HCT116 (cell line): ENCODE results near the gene SLC16A12. TPM values are rescaled to one million over a fixed set of nuclear protein-coding genes. Genes with fewer than 3 reads are reported as not detected.
A peak's percentile ranks its signal among the peaks of the same experiment; 100 is the strongest.

Experiments
- ATAC-seq: fragments of 200-7000 bp; cut with Tn5 transposase; 2 replicates; pipeline ENCODE4 v1.9.1; 2020; ENCODE audit warnings: mild to moderate bottlenecking, moderate library complexity
- BruUV-seq: library from RNA; stranded (reverse); fragments of 400-500 nt; replicated peaks from 2 replicates; lab custom pipeline; 2021; lab: Mats Ljungman, UMichigan
- CTCF ChIA-PET: fragments of 300-600 bp; sonication (Branson Sonifier 250); formaldehyde crosslinking; loops from one replicate; lab custom pipeline; 2021; ENCODE audit warnings: antibody characterized with exemption; lab: Charles Lee
- POLR2A ChIA-PET: fragments of 300-600, 350-600 bp; sonication (Branson Sonifier 250); formaldehyde crosslinking; loops from one replicate; lab custom pipeline; 2021; ENCODE audit warnings: antibody characterized with exemption; lab: Charles Lee
- RAD21 ChIA-PET, 2 experiments: fragments of 300-600 bp; sonication (Branson Sonifier 250); formaldehyde crosslinking; loops; one replicate each; lab custom pipeline; 2023; ENCODE audit warnings: low total read pairs in 2 of 2; ENCODE audit not compliant: uncharacterized antibody in 2 of 2, unreplicated experiment in 2 of 2, low non-redundant PET in 1 of 2; lab: Charles Lee
- DNase-seq: peaks from one replicate; pipeline ENCODE4 v3.0.0-alpha.2; 2010; ENCODE audit warnings: low read depth, low spot score
- H2AFZ ChIP-seq: fragments of 200-600 bp; shearing (Covaris generic), sonication (generic); 2 replicates; pipeline ENCODE4 v1.6.1; 2017; ENCODE audit warnings: low read depth, mixed run types, mixed read lengths, antibody characterized with exemption, low read length; ENCODE audit not compliant: poor library complexity, severe bottlenecking
- H3K27ac ChIP-seq: 2 replicates; pipeline ENCODE4 v1.5.1; 2012; ENCODE audit warnings: low read depth, low read length
- H3K27me3 ChIP-seq: fragments of 200-600 bp; sonication (generic); 2 replicates; pipeline ENCODE4 v1.6.1; 2016; ENCODE audit warnings: mixed run types, low read length, mixed read lengths; ENCODE audit not compliant: insufficient read depth
- H3K36me3 ChIP-seq, 2 experiments: fragments of 200-500 bp in 1 of 2; fragments of 200-600 bp in 1 of 2; sonication (Bioruptor generic) in 1 of 2; sonication (generic) in 1 of 2; 2 replicates each; pipeline versions ENCODE4 v1.5.1 to v1.6.1; 2014 to 2016; ENCODE audit warnings: low read length in 2 of 2, inconsistent platforms in 1 of 2, mixed read lengths in 1 of 2, mixed run types in 1 of 2; ENCODE audit not compliant: insufficient read depth in 2 of 2, control insufficient read depth in 1 of 2
- H3K4me1 ChIP-seq, 2 experiments: fragments of 200-600 bp in 1 of 2; sonication (generic) in 1 of 2; 2 replicates each; pipeline versions ENCODE4 v1.5.1 to v1.6.1; 2012 to 2017; ENCODE audit warnings: low read length in 2 of 2, inconsistent platforms in 1 of 2, mild to moderate bottlenecking in 1 of 2, mixed read lengths in 1 of 2, mixed run types in 1 of 2, moderate library complexity in 1 of 2; ENCODE audit not compliant: insufficient read depth in 2 of 2, control insufficient read depth in 1 of 2
- H3K4me2 ChIP-seq: fragments of 200-600 bp; sonication (generic); 2 replicates; pipeline ENCODE4 v1.6.1; 2017; ENCODE audit warnings: mixed run types, low read length, mixed read lengths
- H3K4me3 ChIP-seq, 2 experiments: fragments of 200-600 bp in 1 of 2; sonication (generic) in 1 of 2; replicated peaks in 1 of 2; 2 replicates each; pipeline ENCODE4 v1.5.1; 2011 to 2016; ENCODE audit warnings: low read length in 2 of 2, control low read depth in 1 of 2, low read depth in 1 of 2, mild to moderate bottlenecking in 1 of 2, mixed read lengths in 1 of 2, mixed run types in 1 of 2
- H3K79me2 ChIP-seq: fragments of 200-600 bp; sonication (generic); 2 replicates; pipeline ENCODE4 v1.6.1; 2017; ENCODE audit warnings: mild to moderate bottlenecking, mixed run types, low read length, moderate library complexity, mixed read lengths; ENCODE audit not compliant: insufficient read depth
- H3K9ac ChIP-seq: fragments of 200-600 bp; sonication (generic); 2 replicates; pipeline ENCODE4 v1.6.1; 2016; ENCODE audit warnings: low read length, mixed read lengths
- H3K9me2 ChIP-seq: fragments of 200-600 bp; sonication (generic), shearing (Covaris generic); 2 replicates; pipeline ENCODE4 v1.6.1; 2017; ENCODE audit warnings: mixed run types, mild to moderate bottlenecking, moderate library complexity; ENCODE audit not compliant: insufficient read depth
- H3K9me3 ChIP-seq, 2 experiments: fragments of 200-500 bp in 1 of 2; fragments of 200-600 bp in 1 of 2; sonication (Bioruptor generic) in 1 of 2; sonication (generic) in 1 of 2; 2 replicates each; pipeline ENCODE4 v1.6.1; 2014 to 2017; ENCODE audit warnings: low read length in 2 of 2, mixed read lengths in 2 of 2, inconsistent platforms in 1 of 2, low read depth in 1 of 2, mild to moderate bottlenecking in 1 of 2, mixed run types in 1 of 2, moderate library complexity in 1 of 2; ENCODE audit not compliant: control insufficient read depth in 1 of 2, insufficient read depth in 1 of 2
- H4K20me1 ChIP-seq: fragments of 200-600 bp; sonication (generic), shearing (Covaris generic); 2 replicates; pipeline ENCODE4 v1.6.1; 2017; ENCODE audit warnings: mixed run types, mild to moderate bottlenecking, moderate library complexity; ENCODE audit not compliant: insufficient read depth
- ATF3 ChIP-seq: IDR thresholded peaks from 2 replicates; pipeline ENCODE4 v1.6.1; 2012
- EGR1 ChIP-seq: IDR thresholded peaks from 2 replicates; pipeline ENCODE4 v1.6.1; 2012; ENCODE audit warnings: low read depth
- ELF1 ChIP-seq: IDR thresholded peaks from 2 replicates; pipeline ENCODE4 v1.6.1; 2012; ENCODE audit warnings: low read depth, borderline replicate concordance
- EZH2 ChIP-seq: fragments of 200-600 bp; sonication (generic); IDR thresholded peaks from 2 replicates; pipeline ENCODE4 v1.6.1; 2017; ENCODE audit warnings: antibody characterized with exemption, mixed run types
- EZH2phosphoT487 ChIP-seq: fragments of 200-600 bp; IDR thresholded peaks from 2 replicates; pipeline ENCODE4 v1.6.1; 2018; ENCODE audit warnings: antibody characterized with exemption, borderline replicate concordance
- FOSL1 ChIP-seq: IDR thresholded peaks from 2 replicates; pipeline ENCODE4 v1.6.1; 2012; ENCODE audit warnings: low read depth
- JUND ChIP-seq: IDR thresholded peaks from 2 replicates; pipeline ENCODE4 v1.6.1; 2012
- MAX ChIP-seq: IDR thresholded peaks from 2 replicates; pipeline ENCODE4 v1.6.1; 2012
- POLR2A ChIP-seq: IDR thresholded peaks from 2 replicates; pipeline ENCODE4 v1.7.0; 2011; ENCODE audit warnings: borderline replicate concordance; ENCODE audit not compliant: insufficient read depth, insufficient read length; ENCODE audit errors: extremely low read depth
- POLR2AphosphoS5 ChIP-seq: IDR thresholded peaks from 2 replicates; pipeline ENCODE4 v1.6.1; 2011; ENCODE audit warnings: mild to moderate bottlenecking, low read depth, low read length, moderate library complexity
- RAD21 ChIP-seq: IDR thresholded peaks from 2 replicates; pipeline ENCODE4 v1.6.1; 2012; ENCODE audit warnings: low read depth, mild to moderate bottlenecking
- SIN3A ChIP-seq: IDR thresholded peaks from 2 replicates; pipeline ENCODE4 v1.6.1; 2012; ENCODE audit warnings: low read depth
- SP1 ChIP-seq: IDR thresholded peaks from 2 replicates; pipeline ENCODE4 v1.6.1; 2012; ENCODE audit warnings: low read depth
- SRF ChIP-seq: IDR thresholded peaks from 2 replicates; pipeline ENCODE4 v1.6.1; 2012; ENCODE audit warnings: low read depth
- YY1 ChIP-seq: IDR thresholded peaks from 2 replicates; pipeline ENCODE4 v1.6.1; 2011; ENCODE audit warnings: low read length, low read depth, moderate library complexity, mild to moderate bottlenecking; ENCODE audit not compliant: insufficient replicate concordance; ENCODE audit errors: extremely low read depth
- ZFX ChIP-seq: fragments of 450-650 bp; IDR thresholded peaks from 2 replicates; pipeline ENCODE4 v1.6.1; 2017
- ZNF274 ChIP-seq: fragments of 200-500 bp; sonication (Bioruptor generic); IDR thresholded peaks from 2 replicates; pipeline ENCODE4 v1.6.1; 2014; ENCODE audit warnings: mild to moderate bottlenecking, low read depth, low read length, inconsistent platforms
- intact Hi-C: fragments of 100-400 bp; cut with micrococcal nuclease; formaldehyde crosslinking; loops from 2 replicates; pipeline ENCODE4 v1.10.0; 2022
- total RNA-seq: library from RNA; stranded (reverse); gene quantifications from one replicate; pipeline ENCODE4 v1.2.1, GENCODE V29; 2021; ENCODE audit not compliant: unreplicated experiment
- TF ChIP-seq, protein P1 (sequence below): IDR thresholded peaks from 2 replicates; pipeline ENCODE4 v1.6.1; 2011; ENCODE audit warnings: mild to moderate bottlenecking, low read length, moderate library complexity; ENCODE audit not compliant: insufficient replicate concordance; ENCODE audit errors: extremely low read depth
- TF ChIP-seq, protein P2 (sequence below): IDR thresholded peaks from 2 replicates; pipeline ENCODE4 v1.6.1; 2012; ENCODE audit warnings: low read depth
- TF ChIP-seq, protein P3 (sequence below), 3 experiments: fragments of 200-600 bp in 1 of 3; sonication (generic) in 1 of 3; IDR thresholded peaks in 2 of 3; conservative IDR thresholded peaks in 1 of 3; 2 replicates each; pipeline ENCODE4 v1.5.1; 2012 to 2017; ENCODE audit warnings: low read depth in 2 of 3, low read length in 2 of 3, antibody characterized with exemption in 1 of 3, borderline replicate concordance in 1 of 3, control low read depth in 1 of 3, mild to moderate bottlenecking in 1 of 3, mixed read lengths in 1 of 3, mixed run types in 1 of 3, moderate library complexity in 1 of 3; ENCODE audit not compliant: insufficient read depth in 1 of 3

Gene SLC16A12
- total RNA-seq, 1 experiment from 2014 or later = not detected

DNA sequence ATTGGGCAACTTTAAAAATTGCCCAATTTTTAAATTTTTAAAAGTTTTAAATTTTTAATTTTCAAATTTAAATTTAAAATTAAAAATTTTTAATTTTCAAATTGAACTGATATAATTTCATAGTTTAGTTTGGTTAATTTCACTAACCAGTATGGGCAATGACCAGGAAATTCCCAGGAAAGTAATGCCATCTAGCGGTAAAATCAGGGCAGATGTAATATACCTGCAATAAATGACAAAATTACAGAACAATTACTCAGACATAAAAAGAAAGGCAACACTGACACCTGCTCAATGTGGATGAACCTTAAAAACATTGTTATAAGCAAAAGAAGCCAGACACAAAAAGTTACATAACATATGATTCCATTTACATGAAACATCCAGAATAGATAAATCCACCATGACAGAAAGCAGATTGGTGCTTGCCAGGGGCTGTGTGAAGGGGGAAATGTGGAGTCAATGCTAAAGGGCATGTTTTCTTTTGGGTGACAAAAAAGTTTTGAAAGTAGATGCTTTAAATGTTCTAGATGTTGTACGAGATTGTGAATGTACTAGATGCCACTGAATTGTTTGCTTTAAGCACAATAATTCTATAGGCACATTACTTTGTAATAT lies 28.6 kb upstream of the SLC16A12 start:
- no peak overlapping the region for H3K4me3 ChIP-seq
- ChIA-PET CTCF (no interaction called here), RAD21 (no interaction called here), POLR2A (no interaction called here)
- no peaks in the 10 kb centered on the region for H3K36me3 ChIP-seq
- H3K9me2 ChIP-seq = no peaks in the 10 kb centered on the region
- BruUV-seq = no TSS peak
- H3K79me2 ChIP-seq = no peaks in the 10 kb centered on the region
- H3K4me1 ChIP-seq = no peaks in the 10 kb centered on the region
- intact Hi-C loops = loop anchor here (1.0 to 10.0 kb wide), 3 partner anchors 138 to 1301 kb away; no protein-coding TSS in a partner anchor
- H3K27me3 ChIP-seq = no peaks in the 10 kb centered on the region
- DNase-seq = peak; percentile 47
- no peak overlapping the region for H3K27ac ChIP-seq
- no peaks in the 10 kb centered on the region for H3K9me3 ChIP-seq
- H3K4me2 ChIP-seq = no peak overlapping the region
- ATAC-seq = peak; percentile 80
- no peak overlapping the region for H2AFZ ChIP-seq
- H4K20me1 ChIP-seq = no peaks in the 10 kb centered on the region
- H3K9ac ChIP-seq = no peak overlapping the region
- TF ChIP-seq JUND (0 out of 2 replicates have a peak, but pooled peaks have one; percentile 12), POLR2AphosphoS5 (no peak), SP1 (no peak), EZH2 (no peak), ELF1 (no peak), ZNF274 (no peak), POLR2A (no peak), EGR1 (no peak), YY1 (no peak), FOSL1 (no peak; the same call in 1 of the 2 replicates), SRF (0 out of 2 replicates have a peak, but pooled peaks have one; percentile 13), ZFX (no peak), SIN3A (0 out of 2 replicates have a peak, but pooled peaks have one; percentile 30), ATF3 (no peak), MAX (no peak), RAD21 (peak; percentile 91), EZH2phosphoT487 (no peak)
- TF ChIP-seq, protein P1, sequence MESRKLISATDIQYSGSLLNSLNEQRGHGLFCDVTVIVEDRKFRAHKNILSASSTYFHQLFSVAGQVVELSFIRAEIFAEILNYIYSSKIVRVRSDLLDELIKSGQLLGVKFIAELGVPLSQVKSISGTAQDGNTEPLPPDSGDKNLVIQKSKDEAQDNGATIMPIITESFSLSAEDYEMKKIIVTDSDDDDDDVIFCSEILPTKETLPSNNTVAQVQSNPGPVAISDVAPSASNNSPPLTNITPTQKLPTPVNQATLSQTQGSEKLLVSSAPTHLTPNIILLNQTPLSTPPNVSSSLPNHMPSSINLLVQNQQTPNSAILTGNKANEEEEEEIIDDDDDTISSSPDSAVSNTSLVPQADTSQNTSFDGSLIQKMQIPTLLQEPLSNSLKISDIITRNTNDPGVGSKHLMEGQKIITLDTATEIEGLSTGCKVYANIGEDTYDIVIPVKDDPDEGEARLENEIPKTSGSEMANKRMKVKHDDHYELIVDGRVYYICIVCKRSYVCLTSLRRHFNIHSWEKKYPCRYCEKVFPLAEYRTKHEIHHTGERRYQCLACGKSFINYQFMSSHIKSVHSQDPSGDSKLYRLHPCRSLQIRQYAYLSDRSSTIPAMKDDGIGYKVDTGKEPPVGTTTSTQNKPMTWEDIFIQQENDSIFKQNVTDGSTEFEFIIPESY = no peak
- TF ChIP-seq, protein P2, sequence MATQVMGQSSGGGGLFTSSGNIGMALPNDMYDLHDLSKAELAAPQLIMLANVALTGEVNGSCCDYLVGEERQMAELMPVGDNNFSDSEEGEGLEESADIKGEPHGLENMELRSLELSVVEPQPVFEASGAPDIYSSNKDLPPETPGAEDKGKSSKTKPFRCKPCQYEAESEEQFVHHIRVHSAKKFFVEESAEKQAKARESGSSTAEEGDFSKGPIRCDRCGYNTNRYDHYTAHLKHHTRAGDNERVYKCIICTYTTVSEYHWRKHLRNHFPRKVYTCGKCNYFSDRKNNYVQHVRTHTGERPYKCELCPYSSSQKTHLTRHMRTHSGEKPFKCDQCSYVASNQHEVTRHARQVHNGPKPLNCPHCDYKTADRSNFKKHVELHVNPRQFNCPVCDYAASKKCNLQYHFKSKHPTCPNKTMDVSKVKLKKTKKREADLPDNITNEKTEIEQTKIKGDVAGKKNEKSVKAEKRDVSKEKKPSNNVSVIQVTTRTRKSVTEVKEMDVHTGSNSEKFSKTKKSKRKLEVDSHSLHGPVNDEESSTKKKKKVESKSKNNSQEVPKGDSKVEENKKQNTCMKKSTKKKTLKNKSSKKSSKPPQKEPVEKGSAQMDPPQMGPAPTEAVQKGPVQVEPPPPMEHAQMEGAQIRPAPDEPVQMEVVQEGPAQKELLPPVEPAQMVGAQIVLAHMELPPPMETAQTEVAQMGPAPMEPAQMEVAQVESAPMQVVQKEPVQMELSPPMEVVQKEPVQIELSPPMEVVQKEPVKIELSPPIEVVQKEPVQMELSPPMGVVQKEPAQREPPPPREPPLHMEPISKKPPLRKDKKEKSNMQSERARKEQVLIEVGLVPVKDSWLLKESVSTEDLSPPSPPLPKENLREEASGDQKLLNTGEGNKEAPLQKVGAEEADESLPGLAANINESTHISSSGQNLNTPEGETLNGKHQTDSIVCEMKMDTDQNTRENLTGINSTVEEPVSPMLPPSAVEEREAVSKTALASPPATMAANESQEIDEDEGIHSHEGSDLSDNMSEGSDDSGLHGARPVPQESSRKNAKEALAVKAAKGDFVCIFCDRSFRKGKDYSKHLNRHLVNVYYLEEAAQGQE = no peak
- TF ChIP-seq, protein P3, sequence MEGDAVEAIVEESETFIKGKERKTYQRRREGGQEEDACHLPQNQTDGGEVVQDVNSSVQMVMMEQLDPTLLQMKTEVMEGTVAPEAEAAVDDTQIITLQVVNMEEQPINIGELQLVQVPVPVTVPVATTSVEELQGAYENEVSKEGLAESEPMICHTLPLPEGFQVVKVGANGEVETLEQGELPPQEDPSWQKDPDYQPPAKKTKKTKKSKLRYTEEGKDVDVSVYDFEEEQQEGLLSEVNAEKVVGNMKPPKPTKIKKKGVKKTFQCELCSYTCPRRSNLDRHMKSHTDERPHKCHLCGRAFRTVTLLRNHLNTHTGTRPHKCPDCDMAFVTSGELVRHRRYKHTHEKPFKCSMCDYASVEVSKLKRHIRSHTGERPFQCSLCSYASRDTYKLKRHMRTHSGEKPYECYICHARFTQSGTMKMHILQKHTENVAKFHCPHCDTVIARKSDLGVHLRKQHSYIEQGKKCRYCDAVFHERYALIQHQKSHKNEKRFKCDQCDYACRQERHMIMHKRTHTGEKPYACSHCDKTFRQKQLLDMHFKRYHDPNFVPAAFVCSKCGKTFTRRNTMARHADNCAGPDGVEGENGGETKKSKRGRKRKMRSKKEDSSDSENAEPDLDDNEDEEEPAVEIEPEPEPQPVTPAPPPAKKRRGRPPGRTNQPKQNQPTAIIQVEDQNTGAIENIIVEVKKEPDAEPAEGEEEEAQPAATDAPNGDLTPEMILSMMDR (IDR thresholded peaks at IDR 0.05 in 2 of 3, conservative IDR thresholded peaks at IDR 0.05 in 1 of 3; ENCODE audit: borderline replicate concordance in 1 of 3, insufficient read depth in 1 of 3, low read depth in 2 of 3, low read length in 2 of 3) = peak; percentile 68 to 92 (median 70)
